ENCODE results near the gene NOTCH1. TPM values are rescaled to one million over a fixed set of nuclear protein-coding genes. Genes with fewer than 3 reads are reported as not detected.

The NOTCH1 gene
- total and polyA plus RNA-seq, 2 of the 13 experiments (the other 11 are each of a cell fraction or from before 2014, with no cell fraction given) = 0.09 to 0.35 TPM

- TF ChIP-seq POLR2G (IDR thresholded peaks at IDR 0.05; ENCODE audit: low read depth, low read length) (peak; percentile 58), ZNF691 (CRISPR knock-in tag; IDR thresholded peaks at IDR 0.05; ENCODE audit: borderline replicate concordance, low read depth) (0 out of 2 replicates have a peak, but pooled peaks have one; percentile 31), KLF12 (CRISPR knock-in tag; IDR thresholded peaks at IDR 0.05; ENCODE audit: borderline replicate concordance) (peak; percentile 15; the same call in 1 of the 2 replicates), NRL (CRISPR knock-in tag; IDR thresholded peaks at IDR 0.05; ENCODE audit: borderline replicate concordance) (peak; percentile 65; the same call in 1 of the 2 replicates), ZNF205 (CRISPR knock-in tag; IDR thresholded peaks at IDR 0.05) (0 out of 2 replicates have a peak, but pooled peaks have one; percentile 35), ZBTB2 (CRISPR knock-in tag; IDR thresholded peaks at IDR 0.05; ENCODE audit: low read depth) (peak; percentile 82), ESRRA (CRISPR knock-in tag; IDR thresholded peaks at IDR 0.05; ENCODE audit: low read depth) (0 out of 2 replicates have a peak, but pooled peaks have one; percentile 47), AKAP8 (CRISPR knock-in tag; IDR thresholded peaks at IDR 0.05) (peak; percentile 52; the same call in 1 of the 2 replicates), MEIS2 (CRISPR knock-in tag; IDR thresholded peaks at IDR 0.05) (peak; percentile 52; the same call in 1 of the 2 replicates), KMT2A (CRISPR knock-in tag; IDR thresholded peaks at IDR 0.05) (peak; percentile 57; the same call in 1 of the 2 replicates), CSRNP2 (CRISPR knock-in tag; conservative IDR thresholded peaks at IDR 0.05; ENCODE audit: low read depth) (no peak), MIXL1 (CRISPR knock-in tag; IDR thresholded peaks at IDR 0.05) (peak; percentile 29; the same call in 1 of the 2 replicates), MXD1 (CRISPR knock-in tag; IDR thresholded peaks at IDR 0.05) (peak; percentile 49; the same call in 1 of the 2 replicates), ZNF724P (CRISPR knock-in tag; IDR thresholded peaks at IDR 0.05; ENCODE audit: borderline replicate concordance) (0 out of 2 replicates have a peak, but pooled peaks have one; percentile 37), ARID4A (CRISPR knock-in tag; IDR thresholded peaks at IDR 0.05; ENCODE audit: borderline replicate concordance) (peak; percentile 80; the same call in 1 of the 2 replicates), HOXA3 (CRISPR knock-in tag; IDR thresholded peaks at IDR 0.05) (peak; percentile 95), ZKSCAN5 (CRISPR knock-in tag; IDR thresholded peaks at IDR 0.05) (no peak), HES4 (CRISPR knock-in tag; IDR thresholded peaks at IDR 0.05; ENCODE audit: borderline replicate concordance) (peak; percentile 86), BRD4 (CRISPR knock-in tag; IDR thresholded peaks at IDR 0.05) (peak; percentile 69; the same call in 1 of the 2 replicates), RAD21 (CRISPR knock-in tag; IDR thresholded peaks at IDR 0.05) (peak; percentile 65)
Measured at GRCh38 chr9:136482793-136483588, 62.9 kb downstream of the NOTCH1 start, which contains the start of gene SEC16A (continued).
